SJCRH30 (cell line): ENCODE data around the gene MLLT1. TPM values are rescaled to one million over a fixed set of nuclear protein-coding genes. Genes with fewer than 3 reads are reported as not detected.

ENCODE experiments used
- DNase-seq, 2 experiments: peaks; one replicate each; pipeline ENCODE4 v3.0.0-alpha.2; 2015 to 2020
- H3K27ac ChIP-seq: fragments of 250-450 bp; sonication (Bioruptor Pico); 2 replicates; pipeline ENCODE4 v1.5.1; 2020; ENCODE audit warnings: mild to moderate bottlenecking, moderate library complexity
- H3K27me3 ChIP-seq: fragments of 250-450 bp; sonication (Bioruptor Pico); 2 replicates; pipeline ENCODE4 v1.5.1; 2020; ENCODE audit warnings: mild to moderate bottlenecking, moderate library complexity
- H3K36me3 ChIP-seq: fragments of 250-450 bp; sonication (Bioruptor Pico); 2 replicates; pipeline ENCODE4 v1.5.1; 2020; ENCODE audit warnings: mild to moderate bottlenecking, moderate library complexity
- H3K4me1 ChIP-seq: fragments of 250-450 bp; sonication (Bioruptor Pico); 2 replicates; pipeline ENCODE4 v1.5.1; 2020; ENCODE audit warnings: mild to moderate bottlenecking, moderate library complexity
- H3K4me3 ChIP-seq: fragments of 250-450 bp; sonication (Bioruptor Pico); 2 replicates; pipeline ENCODE4 v1.5.1; 2020; ENCODE audit warnings: mild to moderate bottlenecking, moderate library complexity
- H3K9me3 ChIP-seq: fragments of 250-450 bp; sonication (Bioruptor Pico); replicated peaks from 2 replicates; pipeline ENCODE4 v1.5.1; 2020; ENCODE audit warnings: mild to moderate bottlenecking, moderate library complexity
- total RNA-seq: library from RNA; depleted of rRNA; stranded (reverse); fragments of >200 nt; shearing (Covaris generic); gene quantifications from 2 replicates; pipeline ENCODE4 v1.2.3, GENCODE V29; 2014

The MLLT1 gene
- total RNA-seq, 1 experiment from 2014 or later = 23.3 TPM

GRCh38 chr19:6271251-6271650 lies 8.5 kb downstream of the MLLT1 start:
- Histone ChIP-seq H3K4me1 (peaks cover 2% of the 10 kb centered on the region; the same call in 1 of the 2 replicates), H3K27ac (no peak overlapping the region), H3K4me3 (no peak overlapping the region), H3K27me3 (no peaks in the 10 kb centered on the region), H3K9me3 (no peaks in the 10 kb centered on the region), H3K36me3 (peaks cover 7% of the 10 kb centered on the region)
- no peak for DNase-seq

GRCh38 chr19:6270822-6271221 lies 9.0 kb downstream of the MLLT1 start:
- Histone ChIP-seq H3K27me3 (no peaks in the 10 kb centered on the region), H3K4me1 (peaks cover 2% of the 10 kb centered on the region; the same call in 1 of the 2 replicates), H3K4me3 (no peak overlapping the region), H3K9me3 (no peaks in the 10 kb centered on the region), H3K27ac (no peak overlapping the region), H3K36me3 (peaks cover 7% of the 10 kb centered on the region)
- no peak for DNase-seq

GRCh38 chr19:6270076-6270745 lies 9.6 kb downstream of the MLLT1 start:
- no peak for DNase-seq

GRCh38 chr19:6269101-6269886 lies 10.5 kb downstream of the MLLT1 start:
- H3K27me3 ChIP-seq = no peaks in the 10 kb centered on the region
- H3K27ac ChIP-seq = no peak overlapping the region
- no peaks in the 10 kb centered on the region for H3K9me3 ChIP-seq
- DNase-seq = no peak
- H3K4me3 ChIP-seq = no peak overlapping the region
- peaks cover 7% of the 10 kb centered on the region for H3K36me3 ChIP-seq
- H3K4me1 ChIP-seq = no peaks in the 10 kb centered on the region

More at GRCh38 chr19:6270076-6270745, 9.6 kb downstream of the MLLT1 start:
- no peaks in the 10 kb centered on the region for H3K9me3 ChIP-seq
- H3K4me1 ChIP-seq = no peaks in the 10 kb centered on the region
- H3K36me3 ChIP-seq = peaks cover 7% of the 10 kb centered on the region
- no peak overlapping the region for H3K27ac ChIP-seq
- no peak overlapping the region for H3K4me3 ChIP-seq
- no peaks in the 10 kb centered on the region for H3K27me3 ChIP-seq

GRCh38 chr19:6268382-6268771 lies 11.4 kb downstream of the MLLT1 start:
- Histone ChIP-seq H3K4me3 (no peak overlapping the region), H3K9me3 (no peaks in the 10 kb centered on the region), H3K4me1 (no peaks in the 10 kb centered on the region), H3K36me3 (peaks cover 9% of the 10 kb centered on the region), H3K27ac (no peak overlapping the region), H3K27me3 (no peaks in the 10 kb centered on the region)
- DNase-seq = no peak

GRCh38 chr19:6267552-6268381 lies 12.0 kb downstream of the MLLT1 start:
- no peak overlapping the region for H3K27ac ChIP-seq
- H3K36me3 ChIP-seq = peaks cover 10% of the 10 kb centered on the region
- H3K4me3 ChIP-seq = no peak overlapping the region
- H3K9me3 ChIP-seq = no peaks in the 10 kb centered on the region
- no peak for DNase-seq
- no peaks in the 10 kb centered on the region for H3K27me3 ChIP-seq
- H3K4me1 ChIP-seq = no peaks in the 10 kb centered on the region

- Histone ChIP-seq H3K36me3 (peaks cover 14% of the 10 kb centered on the region), H3K4me1 (no peaks in the 10 kb centered on the region), H3K4me3 (no peak overlapping the region), H3K9me3 (no peaks in the 10 kb centered on the region), H3K27ac (no peak overlapping the region), H3K27me3 (no peaks in the 10 kb centered on the region)
- no peak for DNase-seq
Measured at GRCh38 chr19:6264803-6265202, 15.0 kb downstream of the MLLT1 start.

- H3K4me3 ChIP-seq = no peak overlapping the region
- H3K27me3 ChIP-seq = no peaks in the 10 kb centered on the region
- H3K4me1 ChIP-seq = no peaks in the 10 kb centered on the region
- peaks cover 17% of the 10 kb centered on the region for H3K36me3 ChIP-seq
- no peak for DNase-seq
- no peak overlapping the region for H3K27ac ChIP-seq
- no peaks in the 10 kb centered on the region for H3K9me3 ChIP-seq
Measured at GRCh38 chr19:6263735-6264444, 15.9 kb downstream of the MLLT1 start.

- H3K27me3 ChIP-seq = no peaks in the 10 kb centered on the region
- H3K4me1 ChIP-seq = no peaks in the 10 kb centered on the region
- H3K36me3 ChIP-seq = peaks cover 16% of the 10 kb centered on the region
- no peak for DNase-seq
- no peak overlapping the region for H3K27ac ChIP-seq
- H3K4me3 ChIP-seq = no peak overlapping the region
- H3K9me3 ChIP-seq = no peaks in the 10 kb centered on the region
Measured at GRCh38 chr19:6263306-6263705, 16.5 kb downstream of the MLLT1 start.

GRCh38 chr19:6262519-6262918 lies 17.3 kb downstream of the MLLT1 start:
- no peak overlapping the region for H3K27ac ChIP-seq
- H3K36me3 ChIP-seq = peaks cover 10% of the 10 kb centered on the region
- DNase-seq = no peak

GRCh38 chr19:6261883-6262282 lies 17.9 kb downstream of the MLLT1 start:
- H3K27ac ChIP-seq = no peak overlapping the region
- H3K4me1 ChIP-seq = no peaks in the 10 kb centered on the region
- H3K4me3 ChIP-seq = no peak overlapping the region
- H3K9me3 ChIP-seq = no peaks in the 10 kb centered on the region
- H3K27me3 ChIP-seq = no peaks in the 10 kb centered on the region
- H3K36me3 ChIP-seq = peaks cover 10% of the 10 kb centered on the region; the same call in 1 of the 2 replicates
- DNase-seq = no peak

More at GRCh38 chr19:6262519-6262918, 17.3 kb downstream of the MLLT1 start:
- Histone ChIP-seq H3K9me3 (no peaks in the 10 kb centered on the region), H3K27me3 (no peaks in the 10 kb centered on the region), H3K4me1 (no peaks in the 10 kb centered on the region), H3K4me3 (no peak overlapping the region)

GRCh38 chr19:6260912-6261650 lies 18.7 kb downstream of the MLLT1 start:
- H3K27ac ChIP-seq = no peak overlapping the region
- H3K36me3 ChIP-seq = peaks cover 12% of the 10 kb centered on the region; the same call in 1 of the 2 replicates
- no peaks in the 10 kb centered on the region for H3K4me1 ChIP-seq
- no peak overlapping the region for H3K4me3 ChIP-seq
- no peaks in the 10 kb centered on the region for H3K9me3 ChIP-seq
- DNase-seq = peak in 1 of 2 experiments; percentile 45
- no peaks in the 10 kb centered on the region for H3K27me3 ChIP-seq

GRCh38 chr19:6260376-6260775 lies 19.4 kb downstream of the MLLT1 start:
- Histone ChIP-seq H3K27ac (no peak overlapping the region), H3K9me3 (no peaks in the 10 kb centered on the region), H3K4me3 (no peak overlapping the region), H3K36me3 (peaks cover 12% of the 10 kb centered on the region; the same call in 1 of the 2 replicates), H3K4me1 (no peaks in the 10 kb centered on the region), H3K27me3 (no peaks in the 10 kb centered on the region)
- no peak for DNase-seq
